Uterus (tissue), 2 donors: ENCODE data around the gene NAB2.

Experiments used
- CTCF ChIP-seq, 4 experiments: fragments of 200-600 bp in 2 of 4; fragments of 450-650 bp in 2 of 4; sonication (generic) in 2 of 4; IDR thresholded peaks; one replicate each; pipeline ENCODE4 v1.5.1; 2016 to 2019; ENCODE audit warnings: antibody characterized with exemption in 4 of 4, mild to moderate bottlenecking in 2 of 4, moderate library complexity in 1 of 4
- POLR2A ChIP-seq, 2 donors: fragments of 450-650 bp; IDR thresholded peaks; one replicate each; pipeline ENCODE4 v1.6.1; 2016; ENCODE audit warnings: antibody characterized with exemption in 2 of 2, mild to moderate bottlenecking in 1 of 2, moderate library complexity in 1 of 2

DNA sequence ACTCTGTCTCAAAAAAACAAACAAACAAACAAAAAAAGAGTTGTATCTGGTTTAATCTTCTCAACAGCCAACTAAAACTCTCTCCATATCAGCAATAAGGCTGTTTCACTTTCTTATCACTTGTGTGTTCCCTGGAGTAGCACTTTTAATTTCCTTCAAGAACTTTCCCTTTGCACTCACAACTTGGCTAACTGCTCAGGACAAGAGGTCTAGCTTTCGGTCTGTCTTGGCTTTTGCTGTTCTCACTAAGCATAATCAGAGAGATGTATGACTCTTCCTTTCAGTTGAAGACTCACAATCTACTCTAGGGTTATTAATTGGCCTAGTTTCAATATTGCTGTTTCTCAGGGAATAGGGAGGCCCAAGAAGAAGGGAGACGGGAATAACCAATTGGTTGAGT is 22.7 kb upstream of the NAB2 start:
- TF ChIP-seq CTCF (IDR thresholded peaks at IDR 0.05) (no peak), POLR2A (IDR thresholded peaks at IDR 0.05) (no peak)
